Measurements from ENCODE around the gene PRKCA.

PRKCA gene

GRCh38 chr17:66730461-66730923, 428.1 kb downstream of the PRKCA start:
- peaks cover 9% of the 10 kb centered on the region for H3K4me1 ChIP-seq (ENCODE audit: control insufficient read depth, insufficient read depth, low read length)
- H3K9me3 ChIP-seq (ENCODE audit: control insufficient read depth, low read length): no peaks in the 10 kb centered on the region
- H3K9ac ChIP-seq (ENCODE audit: low read length): no peak overlapping the region
- no peak overlapping the region for H3K4me3 ChIP-seq (ENCODE audit: low read length)
- peaks cover 4% of the 10 kb centered on the region for H3K36me3 ChIP-seq (ENCODE audit: control insufficient read depth, insufficient read depth, low read length)
- no peaks in the 10 kb centered on the region for H3K27me3 ChIP-seq (ENCODE audit: control insufficient read depth, insufficient read depth, low read length)

GRCh38 chr17:66733759-66734158, 431.3 kb downstream of the PRKCA start:
- Histone ChIP-seq H3K36me3 (ENCODE audit: control insufficient read depth, insufficient read depth, low read length) (peaks cover 6% of the 10 kb centered on the region), H3K9me3 (ENCODE audit: control insufficient read depth, low read length) (no peaks in the 10 kb centered on the region), H3K4me1 (ENCODE audit: control insufficient read depth, insufficient read depth, low read length) (no peaks in the 10 kb centered on the region), H3K9ac (ENCODE audit: low read length) (no peak overlapping the region), H3K4me3 (ENCODE audit: low read length) (no peak overlapping the region), H3K27me3 (ENCODE audit: control insufficient read depth, insufficient read depth, low read length) (no peaks in the 10 kb centered on the region)

GRCh38 chr17:66734186-66734943, 432.0 kb downstream of the PRKCA start:
- Histone ChIP-seq H3K4me3 (ENCODE audit: low read length) (no peak overlapping the region), H3K4me1 (ENCODE audit: control insufficient read depth, insufficient read depth, low read length) (no peaks in the 10 kb centered on the region), H3K36me3 (ENCODE audit: control insufficient read depth, insufficient read depth, low read length) (peaks cover 6% of the 10 kb centered on the region), H3K9me3 (ENCODE audit: control insufficient read depth, low read length) (no peaks in the 10 kb centered on the region), H3K9ac (ENCODE audit: low read length) (no peak overlapping the region), H3K27me3 (ENCODE audit: control insufficient read depth, insufficient read depth, low read length) (no peaks in the 10 kb centered on the region)

GRCh38 chr17:66737524-66737923, 435.1 kb downstream of the PRKCA start:
- no peaks in the 10 kb centered on the region for H3K27me3 ChIP-seq (ENCODE audit: control insufficient read depth, insufficient read depth, low read length)
- no peak overlapping the region for H3K9ac ChIP-seq (ENCODE audit: low read length)
- no peaks in the 10 kb centered on the region for H3K4me1 ChIP-seq (ENCODE audit: control insufficient read depth, insufficient read depth, low read length)
- peaks cover 6% of the 10 kb centered on the region for H3K36me3 ChIP-seq (ENCODE audit: control insufficient read depth, insufficient read depth, low read length)
- H3K4me3 ChIP-seq (ENCODE audit: low read length): no peak overlapping the region
- H3K9me3 ChIP-seq (ENCODE audit: control insufficient read depth, low read length): no peaks in the 10 kb centered on the region

DNA sequence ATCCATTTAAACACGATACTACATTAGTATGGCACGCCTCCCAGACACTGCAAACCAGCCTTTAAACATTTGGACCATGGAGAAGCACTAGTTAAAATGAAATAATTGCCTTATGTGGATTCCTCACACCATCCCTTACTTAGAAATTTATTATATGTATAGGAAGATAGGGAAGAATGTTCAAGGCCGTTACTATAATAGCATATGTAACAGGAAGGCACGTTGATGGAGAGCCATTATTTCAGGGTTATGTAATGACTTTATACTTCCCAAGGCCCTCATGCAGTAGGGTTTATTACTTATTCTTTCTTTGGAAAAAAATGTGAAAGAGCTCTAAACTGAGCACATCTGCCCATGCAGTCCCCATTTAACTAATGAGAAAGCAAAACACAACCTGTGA, 435.9 kb downstream of the PRKCA start:
- Histone ChIP-seq H3K36me3 (ENCODE audit: control insufficient read depth, insufficient read depth, low read length) (peaks cover 3% of the 10 kb centered on the region), H3K9me3 (ENCODE audit: control insufficient read depth, low read length) (no peaks in the 10 kb centered on the region), H3K9ac (ENCODE audit: low read length) (no peak overlapping the region)

GRCh38 chr17:66739553-66739952, 437.1 kb downstream of the PRKCA start:
- Histone ChIP-seq H3K9me3 (ENCODE audit: control insufficient read depth, low read length) (no peaks in the 10 kb centered on the region), H3K27me3 (ENCODE audit: control insufficient read depth, insufficient read depth, low read length) (no peaks in the 10 kb centered on the region), H3K4me3 (ENCODE audit: low read length) (no peak overlapping the region), H3K4me1 (ENCODE audit: control insufficient read depth, insufficient read depth, low read length) (no peaks in the 10 kb centered on the region), H3K9ac (ENCODE audit: low read length) (no peak overlapping the region), H3K36me3 (ENCODE audit: control insufficient read depth, insufficient read depth, low read length) (peaks cover 3% of the 10 kb centered on the region)

More for the DNA sequence above, 435.9 kb downstream of the PRKCA start:
- Histone ChIP-seq H3K4me1 (ENCODE audit: control insufficient read depth, insufficient read depth, low read length) (no peaks in the 10 kb centered on the region), H3K27me3 (ENCODE audit: control insufficient read depth, insufficient read depth, low read length) (no peaks in the 10 kb centered on the region), H3K4me3 (ENCODE audit: low read length) (no peak overlapping the region)

DNA sequence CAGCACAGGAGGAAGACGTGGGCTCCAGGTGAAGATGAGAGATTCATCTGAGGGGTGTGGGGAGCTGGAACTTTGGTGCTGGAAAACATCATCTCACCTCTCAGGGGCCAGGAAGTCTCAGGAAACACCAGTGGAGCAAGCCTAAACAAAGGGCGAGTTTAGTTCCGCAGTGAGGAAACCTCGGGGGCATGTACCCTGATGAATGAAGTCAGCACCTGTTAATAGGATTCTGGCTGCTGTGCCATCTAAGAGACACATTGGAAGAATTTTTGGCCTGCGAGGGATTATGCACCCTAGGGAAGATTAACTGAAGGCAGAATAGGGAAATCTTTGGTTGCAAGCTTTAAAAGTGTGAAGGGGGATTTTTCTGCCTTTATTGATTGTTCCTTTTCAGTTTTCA, 437.8 kb downstream of the PRKCA start:
- no peaks in the 10 kb centered on the region for H3K27me3 ChIP-seq (ENCODE audit: control insufficient read depth, insufficient read depth, low read length)
- peaks cover 7% of the 10 kb centered on the region for H3K36me3 ChIP-seq (ENCODE audit: control insufficient read depth, insufficient read depth, low read length)
- no peak overlapping the region for H3K9ac ChIP-seq (ENCODE audit: low read length)
- no peaks in the 10 kb centered on the region for H3K4me1 ChIP-seq (ENCODE audit: control insufficient read depth, insufficient read depth, low read length)
- H3K9me3 ChIP-seq (ENCODE audit: control insufficient read depth, low read length): no peaks in the 10 kb centered on the region
- H3K4me3 ChIP-seq (ENCODE audit: low read length): no peak overlapping the region

GRCh38 chr17:66743511-66743910, 441.1 kb downstream of the PRKCA start:
- Histone ChIP-seq H3K27me3 (ENCODE audit: control insufficient read depth, insufficient read depth, low read length) (no peaks in the 10 kb centered on the region), H3K9me3 (ENCODE audit: control insufficient read depth, low read length) (no peaks in the 10 kb centered on the region), H3K36me3 (ENCODE audit: control insufficient read depth, insufficient read depth, low read length) (peaks cover 4% of the 10 kb centered on the region), H3K9ac (ENCODE audit: low read length) (no peak overlapping the region), H3K4me3 (ENCODE audit: low read length) (no peak overlapping the region), H3K4me1 (ENCODE audit: control insufficient read depth, insufficient read depth, low read length) (no peaks in the 10 kb centered on the region)

DNA sequence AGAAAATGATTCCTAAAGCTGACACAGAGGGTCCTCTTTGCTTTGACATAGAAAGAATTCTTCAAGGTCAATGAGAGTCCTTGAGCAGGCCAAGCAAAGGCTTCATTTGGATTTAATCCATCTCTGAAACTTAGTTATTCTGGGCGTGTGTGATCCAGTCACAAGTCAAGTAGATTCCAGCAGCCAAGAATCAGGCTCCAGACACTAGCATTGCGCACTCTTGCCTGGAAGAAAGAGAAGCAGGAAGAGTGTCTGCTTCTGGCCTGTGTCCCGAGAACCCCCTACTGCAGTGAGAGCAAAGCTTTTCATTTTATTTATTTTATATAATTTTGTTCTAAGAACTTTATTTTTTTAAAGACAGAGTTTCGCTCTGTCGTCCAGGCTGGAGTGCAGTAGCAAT, 444.3 kb downstream of the PRKCA start:
- Histone ChIP-seq H3K4me3 (ENCODE audit: low read length) (no peak overlapping the region), H3K9me3 (ENCODE audit: control insufficient read depth, low read length) (no peaks in the 10 kb centered on the region), H3K9ac (ENCODE audit: low read length) (no peak overlapping the region), H3K27me3 (ENCODE audit: control insufficient read depth, insufficient read depth, low read length) (no peaks in the 10 kb centered on the region), H3K36me3 (ENCODE audit: control insufficient read depth, insufficient read depth, low read length) (peaks cover 4% of the 10 kb centered on the region), H3K4me1 (ENCODE audit: control insufficient read depth, insufficient read depth, low read length) (no peaks in the 10 kb centered on the region)

DNA sequence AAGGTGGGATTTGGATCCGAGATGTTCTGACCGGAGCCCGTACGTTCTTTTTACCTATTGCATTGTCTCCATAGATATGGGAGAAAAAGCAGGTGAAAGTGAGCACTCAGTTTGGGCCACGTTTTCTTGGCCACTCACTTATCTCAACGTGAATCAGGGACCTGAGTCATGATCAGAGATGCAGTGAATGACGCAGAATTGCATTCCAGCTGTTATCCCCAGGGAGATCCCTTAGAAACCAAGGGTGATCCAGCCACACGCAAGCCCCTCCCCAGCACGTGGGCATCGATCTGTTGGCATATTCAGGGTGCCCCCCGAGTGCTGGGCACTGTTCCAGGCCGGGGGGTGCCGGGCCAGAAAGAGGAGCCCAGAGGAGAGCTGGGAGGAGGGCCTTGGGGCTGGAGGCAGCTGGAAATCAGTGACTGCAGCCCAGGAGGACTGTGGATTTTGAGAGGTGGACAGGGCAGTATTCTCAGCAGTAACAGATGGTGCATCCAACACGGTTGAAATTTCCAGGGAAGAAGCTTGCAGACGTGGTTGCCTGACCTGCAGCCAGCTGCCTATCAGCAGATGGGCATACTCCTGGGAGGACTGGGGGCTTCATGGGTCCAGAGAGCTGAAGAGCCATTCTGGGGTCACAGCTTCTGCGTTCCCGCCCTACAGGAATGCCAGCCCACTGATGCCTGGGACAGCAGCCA, 445.3 kb downstream of the PRKCA start:
- Histone ChIP-seq H3K4me3 (ENCODE audit: low read length) (no peak overlapping the region), H3K9me3 (ENCODE audit: control insufficient read depth, low read length) (no peaks in the 10 kb centered on the region), H3K9ac (ENCODE audit: low read length) (no peak overlapping the region), H3K36me3 (ENCODE audit: control insufficient read depth, insufficient read depth, low read length) (peaks cover 4% of the 10 kb centered on the region), H3K27me3 (ENCODE audit: control insufficient read depth, insufficient read depth, low read length) (no peaks in the 10 kb centered on the region), H3K4me1 (ENCODE audit: control insufficient read depth, insufficient read depth, low read length) (no peaks in the 10 kb centered on the region)

DNA sequence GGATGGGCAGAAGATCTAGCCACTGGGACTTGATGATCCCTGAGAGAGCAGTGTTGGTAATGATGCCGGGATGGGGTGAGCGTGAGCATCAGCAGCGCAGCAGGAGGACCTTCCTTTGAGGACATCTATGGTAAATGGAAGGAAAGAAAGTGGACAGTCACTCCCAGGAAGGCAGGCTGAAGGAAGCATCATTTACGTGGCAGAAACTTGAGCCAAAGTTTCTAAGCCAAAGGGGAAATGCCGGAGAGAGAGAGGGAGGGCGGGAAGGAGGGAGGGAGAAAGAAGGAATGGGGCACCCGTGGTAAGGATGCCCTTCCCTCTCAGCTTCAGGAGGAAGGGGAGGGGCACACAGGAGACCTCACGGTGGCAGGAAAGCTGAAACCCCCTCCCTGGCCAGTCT, 446.2 kb downstream of the PRKCA start:
- Histone ChIP-seq H3K36me3 (ENCODE audit: control insufficient read depth, insufficient read depth, low read length) (peaks cover 4% of the 10 kb centered on the region), H3K4me3 (ENCODE audit: low read length) (no peak overlapping the region), H3K27me3 (ENCODE audit: control insufficient read depth, insufficient read depth, low read length) (no peaks in the 10 kb centered on the region), H3K9me3 (ENCODE audit: control insufficient read depth, low read length) (no peaks in the 10 kb centered on the region), H3K4me1 (ENCODE audit: control insufficient read depth, insufficient read depth, low read length) (no peaks in the 10 kb centered on the region), H3K9ac (ENCODE audit: low read length) (no peak overlapping the region)

DNA sequence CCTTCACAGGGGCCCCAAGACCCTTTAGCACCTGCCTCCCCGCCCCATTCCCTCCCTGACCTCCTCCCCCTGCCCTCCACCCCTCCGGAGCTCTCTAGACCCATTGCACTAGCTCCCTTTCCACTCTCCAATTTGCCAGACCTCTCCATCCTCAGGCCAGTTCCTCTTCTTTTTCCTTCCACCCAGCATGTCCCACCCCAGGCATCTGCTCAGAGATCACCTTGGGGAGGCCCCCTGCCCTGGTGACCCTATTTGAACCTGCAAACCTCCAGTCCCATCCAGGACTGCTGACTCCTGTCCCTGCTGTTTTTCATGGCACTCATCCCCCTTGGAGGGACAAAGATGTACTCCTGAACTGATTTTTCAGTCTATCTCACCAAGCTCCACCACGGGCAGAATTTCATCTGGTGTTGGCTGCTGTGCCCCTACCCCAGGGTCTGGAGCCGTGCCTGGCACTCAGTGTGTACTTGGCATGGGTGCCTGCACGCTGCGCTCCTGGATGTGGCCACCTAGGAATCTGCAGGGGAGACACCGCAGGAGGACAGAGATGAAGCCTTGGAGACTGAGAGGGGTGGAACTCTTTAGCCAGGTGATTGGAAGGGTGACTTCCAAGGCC, 446.9 kb downstream of the PRKCA start:
- H3K9me3 ChIP-seq (ENCODE audit: control insufficient read depth, low read length): no peaks in the 10 kb centered on the region
- no peaks in the 10 kb centered on the region for H3K4me1 ChIP-seq (ENCODE audit: control insufficient read depth, insufficient read depth, low read length)
- H3K9ac ChIP-seq (ENCODE audit: low read length): no peak overlapping the region
- H3K36me3 ChIP-seq (ENCODE audit: control insufficient read depth, insufficient read depth, low read length): peaks cover 4% of the 10 kb centered on the region
- no peak overlapping the region for H3K4me3 ChIP-seq (ENCODE audit: low read length)
- H3K27me3 ChIP-seq (ENCODE audit: control insufficient read depth, insufficient read depth, low read length): no peaks in the 10 kb centered on the region

Measured in mucosa of stomach (tissue), 1 donor.